NCI-H2196 (cell line): ENCODE results near the gene NT5M.

Experiments used
- DNase-seq: peaks from one replicate; lab custom pipeline; 2025; ENCODE audit not compliant: unreplicated experiment; lab: John Stamatoyannopoulos, UW

NT5M gene

GRCh38 chr17:17388657-17389496 is 85.7 kb downstream of the NT5M start:
- no peak for DNase-seq

GRCh38 chr17:17391668-17392370 is 88.6 kb downstream of the NT5M start:
- no peak for DNase-seq

- no peak for DNase-seq
Measured at GRCh38 chr17:17393976-17394375, 90.8 kb downstream of the NT5M start.

- no peak for DNase-seq
Measured at GRCh38 chr17:17394494-17394893, 91.3 kb downstream of the NT5M start.

- DNase-seq: no peak
Measured at GRCh38 chr17:17395246-17395802, 92.2 kb downstream of the NT5M start.

- DNase-seq: no peak
Measured at GRCh38 chr17:17395885-17396284, 92.7 kb downstream of the NT5M start.
